ENCODE measurements around the gene ATP13A5.

DNA sequence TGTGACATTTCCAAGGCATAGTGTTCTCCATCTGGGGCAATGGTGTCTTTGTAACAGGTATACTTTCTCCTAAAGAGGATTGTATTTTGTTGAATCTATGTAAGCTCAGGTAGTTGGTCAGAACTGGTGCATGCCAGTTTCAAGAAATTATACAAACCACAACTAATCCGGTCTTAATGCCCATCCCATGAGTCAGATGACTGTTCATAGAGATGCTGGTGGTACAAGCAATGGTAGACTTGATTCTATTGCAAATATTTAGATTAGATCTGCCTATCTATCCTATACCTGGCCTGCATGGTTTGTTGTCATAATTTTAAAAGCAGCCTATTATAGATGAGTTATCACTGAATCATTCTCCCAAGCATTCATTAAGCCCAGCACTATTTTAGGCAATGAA, 43.5 kb downstream of the ATP13A5 start:
- TF ChIP-seq, protein P1, sequence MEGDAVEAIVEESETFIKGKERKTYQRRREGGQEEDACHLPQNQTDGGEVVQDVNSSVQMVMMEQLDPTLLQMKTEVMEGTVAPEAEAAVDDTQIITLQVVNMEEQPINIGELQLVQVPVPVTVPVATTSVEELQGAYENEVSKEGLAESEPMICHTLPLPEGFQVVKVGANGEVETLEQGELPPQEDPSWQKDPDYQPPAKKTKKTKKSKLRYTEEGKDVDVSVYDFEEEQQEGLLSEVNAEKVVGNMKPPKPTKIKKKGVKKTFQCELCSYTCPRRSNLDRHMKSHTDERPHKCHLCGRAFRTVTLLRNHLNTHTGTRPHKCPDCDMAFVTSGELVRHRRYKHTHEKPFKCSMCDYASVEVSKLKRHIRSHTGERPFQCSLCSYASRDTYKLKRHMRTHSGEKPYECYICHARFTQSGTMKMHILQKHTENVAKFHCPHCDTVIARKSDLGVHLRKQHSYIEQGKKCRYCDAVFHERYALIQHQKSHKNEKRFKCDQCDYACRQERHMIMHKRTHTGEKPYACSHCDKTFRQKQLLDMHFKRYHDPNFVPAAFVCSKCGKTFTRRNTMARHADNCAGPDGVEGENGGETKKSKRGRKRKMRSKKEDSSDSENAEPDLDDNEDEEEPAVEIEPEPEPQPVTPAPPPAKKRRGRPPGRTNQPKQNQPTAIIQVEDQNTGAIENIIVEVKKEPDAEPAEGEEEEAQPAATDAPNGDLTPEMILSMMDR (IDR thresholded peaks at IDR 0.05; ENCODE audit: low read depth, low read length, poor library complexity, severe bottlenecking), result no peak
- TF ChIP-seq EZH2phosphoT487 (IDR thresholded peaks at IDR 0.05; ENCODE audit: borderline replicate concordance, low read length), result no peak

Data from DOHH2 (cell line).